HEK293T (cell line): ENCODE results near the gene DIAPH1.
A peak's percentile ranks its signal among the peaks of the same experiment; 100 is the strongest.

ENCODE experiments used
- CTCF ChIA-PET: fragments of 350-600 bp; formaldehyde crosslinking; extraction: SDS; loops from one replicate; lab custom pipeline; 2021; ENCODE audit warnings: antibody characterized with exemption, inconsistent platforms; lab: Yijun Ruan, JAX
- POLR2A ChIA-PET: fragments of 350-600 bp; formaldehyde crosslinking; extraction: SDS; loops from one replicate; lab custom pipeline; 2020; ENCODE audit warnings: antibody characterized with exemption, inconsistent platforms; lab: Yijun Ruan, JAX
- DNase-seq: peaks from one replicate; pipeline ENCODE4 v3.0.0; 2012; ENCODE audit warnings: mixed read lengths; ENCODE audit errors: extremely low spot score
- ARNT ChIP-seq: fragments of 450-650 bp; IDR thresholded peaks from 2 replicates; pipeline ENCODE4 v1.6.1; 2017; ENCODE audit warnings: mild to moderate bottlenecking
- BHLHE40 ChIP-seq: fragments of 450-650 bp; IDR thresholded peaks from 2 replicates; pipeline ENCODE4 v1.6.1; 2016; ENCODE audit warnings: mild to moderate bottlenecking, moderate library complexity, borderline replicate concordance
- CTBP1 ChIP-seq: fragments of 450-650 bp; IDR thresholded peaks from 2 replicates; pipeline ENCODE4 v1.6.1; 2016; ENCODE audit warnings: borderline replicate concordance
- ELF4 ChIP-seq: fragments of 450-650 bp; IDR thresholded peaks from 2 replicates; pipeline ENCODE4 v1.6.1; 2017; ENCODE audit warnings: antibody characterized with exemption
- FOXA1 ChIP-seq: fragments of 450-650 bp; IDR thresholded peaks from 2 replicates; pipeline ENCODE4 v1.6.1; 2016; ENCODE audit warnings: mild to moderate bottlenecking
- FOXK2 ChIP-seq: fragments of 450-650 bp; IDR thresholded peaks from 2 replicates; pipeline ENCODE4 v1.6.1; 2016; ENCODE audit warnings: mild to moderate bottlenecking
- FOXM1 ChIP-seq: fragments of 450-650 bp; IDR thresholded peaks from 2 replicates; pipeline ENCODE4 v1.6.1; 2017; ENCODE audit warnings: mild to moderate bottlenecking, borderline replicate concordance
- HDGF ChIP-seq: fragments of 450-650 bp; IDR thresholded peaks from 2 replicates; pipeline ENCODE4 v1.6.1; 2017; ENCODE audit warnings: antibody characterized with exemption, borderline replicate concordance
- L3MBTL2 ChIP-seq: fragments of 450-650 bp; conservative IDR thresholded peaks from 2 replicates; pipeline ENCODE4 v1.6.1; 2016; ENCODE audit warnings: mild to moderate bottlenecking
- LEF1 ChIP-seq: fragments of 450-650 bp; IDR thresholded peaks from 2 replicates; pipeline ENCODE4 v1.6.1; 2017; ENCODE audit warnings: mild to moderate bottlenecking, borderline replicate concordance
- NFRKB ChIP-seq: fragments of 450-650 bp; IDR thresholded peaks from 2 replicates; pipeline ENCODE4 v1.6.1; 2016; ENCODE audit warnings: mild to moderate bottlenecking, moderate library complexity
- PKNOX1 ChIP-seq: fragments of 450-650 bp; IDR thresholded peaks from 2 replicates; pipeline ENCODE4 v1.6.1; 2016
- SP1 ChIP-seq: fragments of 450-650 bp; IDR thresholded peaks from 2 replicates; pipeline ENCODE4 v1.6.1; 2017
- SUZ12 ChIP-seq: fragments of 450-650 bp; IDR thresholded peaks from 2 replicates; pipeline ENCODE4 v1.6.1; 2016; ENCODE audit warnings: mild to moderate bottlenecking
- TARDBP ChIP-seq: fragments of 450-650 bp; IDR thresholded peaks from 2 replicates; pipeline ENCODE4 v1.6.1; 2016
- ZNF384 ChIP-seq: fragments of 450-650 bp; IDR thresholded peaks from 2 replicates; pipeline ENCODE4 v1.6.1; 2016

DIAPH1 gene

DNA sequence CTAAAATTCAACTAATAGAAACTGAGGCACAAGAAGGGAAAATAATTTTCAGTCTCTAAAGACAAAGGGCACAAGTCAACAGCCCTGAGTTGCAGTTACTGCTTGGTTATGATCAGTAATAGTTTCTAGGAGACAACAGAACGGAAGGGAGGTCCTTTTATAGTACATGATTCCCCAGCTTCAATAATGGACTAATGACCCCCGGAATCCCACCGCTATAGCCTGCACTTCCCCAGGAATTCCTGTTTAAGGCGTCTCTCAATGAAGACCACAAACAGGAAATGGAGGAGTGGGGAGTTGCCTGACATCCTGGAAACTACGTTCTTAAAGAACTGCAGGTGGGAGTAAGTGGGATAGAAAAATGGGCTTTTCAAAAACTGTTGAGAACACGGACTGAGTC lies 60.6 kb downstream of the DIAPH1 start:
- TF ChIP-seq LEF1 (no peak), ARNT (no peak), BHLHE40 (no peak), FOXK2 (no peak), FOXA1 (no peak), L3MBTL2 (no peak)
- DNase-seq, result no peak
- CTCF ChIA-PET, result interaction anchor here (0.6 to 1.8 kb wide), 7 partner anchors 10 to 335 kb away, joined by 3 to 15 read pairs (median 5); partner anchors contain the start of genes PCDHB14, PCDHGA11, PCDHGA2 and PCDHGB7
- POLR2A ChIA-PET, result interaction anchor here (1.0 kb wide), 1 partner anchor 82 kb away, joined by 3 read pairs; the partner anchor contains the start of gene PCDHGC3

DNA sequence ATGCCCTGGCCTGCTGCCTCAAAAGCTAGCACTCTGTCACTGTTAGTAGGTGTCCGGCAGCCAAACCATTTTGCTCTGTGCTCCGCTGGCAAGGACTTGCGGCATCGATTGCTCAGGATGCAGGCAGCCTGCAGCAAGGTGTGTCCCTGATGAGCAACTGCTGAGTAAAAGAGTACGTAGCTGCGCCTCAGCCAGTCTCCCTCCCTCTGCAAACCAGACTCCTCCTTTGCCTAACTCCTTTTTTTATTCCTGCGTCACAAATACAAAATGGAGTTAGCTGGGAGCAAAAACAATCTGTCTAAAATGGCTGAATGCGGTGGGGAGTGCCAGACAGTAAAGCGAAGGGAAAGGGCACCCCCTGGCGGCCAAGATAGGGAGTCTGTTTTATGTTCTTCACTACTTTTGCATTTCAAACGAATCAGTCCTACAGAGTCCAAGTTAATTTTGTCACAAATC lies 61.1 kb downstream of the DIAPH1 start:
- POLR2A ChIA-PET, result interaction anchor here (1.0 kb wide), 1 partner anchor 82 kb away, joined by 3 read pairs; the partner anchor contains the start of gene PCDHGC3
- TF ChIP-seq BHLHE40, result no peak
- TF ChIP-seq PKNOX1, result no peak
- TF ChIP-seq TARDBP, result no peak
- no peak for TF ChIP-seq SP1
- CTCF ChIA-PET, result interaction anchor here (0.6 to 1.8 kb wide), 9 partner anchors 10 to 409 kb away, joined by 3 to 15 read pairs (median 4); partner anchors contain the start of genes PCDHB14, PCDHB15, PCDHGA11 and PCDHGA2
- DNase-seq, result peak; percentile 67

GRCh38 chr5:141547921-141548320 lies 70.9 kb downstream of the DIAPH1 start:
- TF ChIP-seq ZNF384, result no peak
- TF ChIP-seq BHLHE40, result no peak
- TF ChIP-seq ARNT, result no peak
- TF ChIP-seq L3MBTL2, result no peak
- CTCF ChIA-PET, result no interaction called here
- no peak for DNase-seq
- POLR2A ChIA-PET, result no interaction called here

DNA sequence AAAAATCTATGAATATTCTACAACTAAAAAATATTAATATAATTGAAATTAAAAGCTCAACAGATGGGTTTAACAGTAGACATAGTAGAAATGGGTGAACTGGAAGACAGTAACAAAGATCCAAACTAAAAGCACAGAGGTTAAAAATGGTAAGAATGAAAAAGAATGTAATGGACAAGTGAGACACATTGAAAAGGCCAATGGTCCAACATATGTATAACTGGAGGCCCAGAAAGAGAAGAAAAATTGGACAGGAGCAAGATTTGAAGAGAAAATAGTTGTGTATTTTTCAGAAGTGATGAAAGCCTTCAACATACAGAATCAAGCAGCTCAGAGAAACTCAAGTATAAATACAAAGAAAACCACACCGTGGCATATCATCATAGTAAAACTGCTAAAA lies 71.3 kb downstream of the DIAPH1 start:
- ChIA-PET POLR2A (no interaction called here), CTCF (interaction anchor here (0.7 kb wide), 1 partner anchor 23 kb away, joined by 6 read pairs; no protein-coding TSS in a partner anchor)
- TF ChIP-seq CTBP1 (no peak), TARDBP (no peak), LEF1 (no peak), FOXK2 (no peak)
- no peak for DNase-seq

- TF ChIP-seq TARDBP (no peak), CTBP1 (no peak), HDGF (no peak), ELF4 (no peak), L3MBTL2 (no peak), FOXM1 (no peak), PKNOX1 (no peak), FOXK2 (no peak)
- CTCF ChIA-PET, result interaction anchor here (1.7 kb wide), 1 partner anchor 320 kb away, joined by 4 read pairs; the partner anchor contains the start of gene PCDHB14
- no peak for DNase-seq
- POLR2A ChIA-PET, result no interaction called here
Observed at GRCh38 chr5:141543053-141543452, 75.7 kb downstream of the DIAPH1 start.

- DNase-seq, result no peak
- CTCF ChIA-PET, result interaction anchor here (0.6 to 1.7 kb wide), 4 partner anchors 10 to 114 kb away, joined by 3 to 4 read pairs (median 4); partner anchors contain the start of gene PCDHGA11
Observed at GRCh38 chr5:141534492-141535213, 84.1 kb downstream of the DIAPH1 start.

More at GRCh38 chr5:141534492-141535213, 84.1 kb downstream of the DIAPH1 start:
- POLR2A ChIA-PET, result no interaction called here
- TF ChIP-seq NFRKB (no peak), CTBP1 (no peak), FOXK2 (no peak), L3MBTL2 (no peak), ARNT (no peak), PKNOX1 (no peak), ELF4 (no peak), SUZ12 (no peak), LEF1 (no peak)
